Limb (tissue), 2 donors: Measurements from ENCODE around the gene ZNF554.
"Not testable (repeated sequence)": the region's sequence is repeated elsewhere in the genome, so short reads cannot be mapped to it uniquely, and the experiment has no call there.

Source experiments
- DNase-seq, 2 donors: peaks; one replicate each; pipeline ENCODE4 v3.0.0-alpha.2; 2016; ENCODE audit errors: extremely low spot score in 2 of 2

The ZNF554 gene

DNA sequence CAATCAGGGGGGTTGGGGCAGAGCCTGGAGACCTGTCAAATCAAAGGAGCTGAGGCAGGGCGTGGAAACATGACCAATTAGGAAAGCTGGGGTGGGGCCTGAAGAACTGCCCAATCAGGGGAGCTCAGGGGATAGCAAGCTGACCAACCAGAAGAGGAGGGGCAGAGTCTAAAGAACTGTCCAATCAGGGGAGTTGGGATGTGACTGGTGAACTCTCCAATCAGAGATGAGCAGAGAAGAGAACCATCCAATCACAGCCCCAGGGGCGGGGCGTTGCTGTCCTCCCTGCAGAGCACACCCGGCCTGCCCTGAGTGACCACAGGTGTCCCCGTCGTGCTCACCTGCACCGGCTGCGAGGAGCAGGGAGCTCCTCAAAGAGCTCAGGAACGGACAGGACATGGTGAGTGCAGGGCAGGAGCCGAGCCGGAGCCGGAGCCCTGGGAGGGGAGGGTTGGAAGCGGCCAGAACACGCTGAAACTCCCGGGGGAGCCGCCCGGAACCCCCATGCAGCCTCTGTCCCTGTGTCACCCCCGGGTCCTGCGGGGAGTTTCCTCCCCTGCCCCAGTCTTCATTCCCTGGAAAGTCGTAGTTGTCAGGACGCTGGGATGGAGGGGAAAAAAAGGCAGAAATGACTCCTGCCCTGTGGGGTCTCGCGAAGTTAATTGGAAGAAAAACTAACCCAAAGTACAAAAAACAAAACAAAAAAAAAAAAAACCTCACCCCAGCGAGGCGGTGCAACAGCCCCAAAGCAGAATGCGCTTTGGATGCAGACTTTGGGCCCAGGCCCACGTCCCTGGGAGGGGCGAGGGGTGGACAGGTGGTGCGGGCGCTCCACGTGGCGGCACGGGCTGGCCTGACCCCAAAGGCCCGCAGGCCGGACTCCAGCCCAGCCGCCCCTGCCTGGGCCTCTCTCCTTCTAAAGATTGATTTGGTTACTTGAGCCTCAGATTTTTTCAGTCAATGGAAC, 47.6 kb downstream of the ZNF554 start, which contains the start of gene ZNF556:
TSS of gene ZNF556 (plus strand) at position 311 of the 967 bp plus-strand sequence. CDS start at position 398, 87 bp downstream.
- DNase-seq, result peak; percentile 47 to 71

DNA sequence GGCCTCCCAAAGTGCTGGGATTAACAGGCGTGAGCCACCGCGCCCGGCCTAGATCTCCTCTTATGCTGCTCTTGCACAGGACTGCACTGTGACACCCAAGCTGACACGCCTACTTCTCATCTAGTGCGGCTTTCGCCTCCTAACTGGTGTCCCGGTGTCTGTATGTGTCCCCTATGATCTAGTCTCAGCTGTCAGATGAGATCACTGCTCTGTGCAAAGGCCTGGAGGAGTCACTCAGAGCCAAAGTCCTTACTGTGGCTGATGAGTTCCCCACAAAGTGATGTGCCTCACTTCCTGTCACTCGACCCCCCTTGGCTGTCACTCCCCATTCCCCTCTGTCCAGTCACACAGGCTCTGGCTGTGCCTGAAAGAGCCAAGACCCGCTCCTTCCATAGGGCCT, 50.0 kb downstream of the ZNF554 start:
- DNase-seq, result no peak

DNA sequence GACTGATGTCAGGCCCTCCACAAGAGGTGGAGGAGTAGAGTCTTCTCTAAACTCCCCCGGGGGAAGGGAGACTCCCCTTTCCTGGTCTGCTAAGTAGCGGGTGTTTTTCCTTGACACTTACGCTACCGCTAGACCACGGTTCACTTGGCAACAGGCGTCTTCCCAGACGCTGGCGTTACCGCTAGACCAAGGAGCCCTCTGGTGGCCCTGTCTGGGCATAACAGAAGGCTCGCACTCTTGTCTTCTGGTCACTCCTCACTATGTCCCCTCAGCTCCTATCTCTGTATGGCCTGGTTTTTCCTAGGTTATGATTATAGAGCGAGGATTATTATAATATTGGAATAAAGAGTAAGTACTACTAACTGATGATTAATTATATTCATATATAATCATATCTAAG, 52.5 kb downstream of the ZNF554 start:
- DNase-seq, result not testable (repeated sequence)

DNA sequence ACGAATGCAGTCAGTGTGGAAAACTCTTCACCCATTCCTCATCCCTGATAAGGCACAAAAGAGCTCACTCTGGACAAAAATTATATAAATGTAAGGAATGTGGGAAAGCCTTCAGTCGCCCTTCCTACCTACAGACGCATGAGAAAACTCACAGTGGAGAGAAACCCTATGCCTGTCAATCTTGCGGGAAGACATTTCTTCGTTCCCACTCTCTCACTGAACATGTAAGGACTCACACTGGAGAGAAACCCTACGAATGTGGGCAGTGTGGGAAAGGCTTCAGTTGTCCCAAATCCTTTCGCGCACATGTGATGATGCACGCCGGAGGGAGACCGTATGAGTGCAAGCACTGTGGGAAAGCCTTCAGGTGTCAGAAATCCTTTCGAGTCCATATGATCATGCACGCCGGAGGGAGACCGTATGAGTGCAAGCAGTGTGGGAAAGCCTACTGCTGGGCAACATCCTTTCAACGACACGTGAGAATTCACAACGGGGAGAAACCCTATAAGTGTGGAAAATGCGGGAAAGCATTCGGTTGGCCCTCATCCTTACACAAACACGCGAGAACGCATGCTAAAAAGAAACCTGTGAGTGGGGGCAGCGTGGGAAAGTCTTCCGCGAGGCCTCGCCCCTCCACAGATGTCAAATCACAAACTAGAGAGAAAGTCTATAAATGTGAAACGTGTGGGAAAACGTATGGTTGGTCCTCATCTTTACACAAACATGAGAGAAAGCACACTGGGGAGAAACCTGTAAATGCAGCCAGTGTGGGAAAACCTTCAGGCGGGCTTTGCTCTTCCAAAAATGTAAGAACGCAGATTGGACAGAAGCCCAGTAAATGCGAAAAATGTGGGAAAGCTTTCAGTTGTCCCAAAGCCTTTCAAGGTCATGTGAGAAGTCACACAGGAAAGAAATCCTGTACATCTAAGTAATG, 58.0 kb downstream of the ZNF554 start:
- DNase-seq, result no peak

DNA sequence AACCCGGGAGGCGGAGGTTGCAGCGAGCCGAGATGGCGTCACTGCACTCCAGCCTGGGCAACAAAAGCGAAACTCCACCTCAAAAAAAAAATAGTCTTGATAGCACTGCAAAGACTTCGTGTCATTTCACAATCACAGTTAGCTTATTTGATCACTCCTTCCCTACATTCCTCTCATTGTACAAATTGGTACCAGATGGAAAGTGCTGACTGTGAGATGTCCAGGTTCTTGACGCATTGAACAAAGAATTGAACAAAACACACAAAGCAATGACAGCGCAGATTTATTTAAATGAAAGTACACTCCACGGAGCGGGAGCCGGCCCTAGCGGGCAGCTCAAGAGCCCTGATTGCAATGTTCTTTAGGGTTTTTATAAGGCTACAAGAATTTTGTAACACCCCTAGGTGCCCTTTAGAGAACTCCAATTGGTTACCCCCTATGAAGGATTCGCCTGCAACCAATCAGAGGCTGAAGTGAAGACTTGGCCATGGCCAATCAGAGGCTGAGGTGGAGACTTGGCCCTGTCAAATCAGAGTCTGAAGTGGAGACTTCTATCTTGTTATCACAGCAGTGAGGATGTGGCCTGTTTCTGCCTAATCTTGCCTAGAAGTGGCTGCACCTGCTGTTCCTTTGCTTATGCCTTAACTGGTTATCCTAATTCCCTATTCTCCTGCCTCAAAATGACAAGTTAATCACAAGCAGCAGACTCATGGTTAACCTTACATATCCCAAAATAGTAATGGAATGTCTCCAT, 64.2 kb downstream of the ZNF554 start:
- no peak for DNase-seq

DNA sequence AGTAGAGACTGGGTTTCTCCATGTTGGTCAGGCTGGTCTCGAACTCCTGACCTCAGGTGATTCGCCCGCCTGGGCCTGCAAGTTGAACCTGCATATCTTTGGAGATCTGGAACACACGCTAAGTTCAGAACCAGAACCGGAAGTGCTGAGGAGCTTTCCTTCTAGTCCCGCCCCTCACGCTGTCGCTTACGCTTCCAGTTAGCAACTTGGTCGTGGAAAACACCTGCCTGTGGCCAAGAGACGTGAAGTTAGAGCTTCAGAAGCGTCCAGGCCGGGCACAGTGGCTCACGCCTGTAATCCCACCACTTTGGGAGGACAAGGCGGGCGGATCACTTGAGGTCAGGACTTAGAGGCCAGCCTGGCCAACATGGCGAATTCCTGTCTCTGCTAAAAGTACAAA, 66.1 kb downstream of the ZNF554 start:
- DNase-seq, result no peak
